Activated CD8-positive, alpha-beta memory T cell treated with anti-CD3 and anti-CD28 coated beads for 24 hours (primary cell): ENCODE results near the gene SLC34A1.
A peak's percentile ranks its signal among the peaks of the same experiment; 100 is the strongest.

Experiments used
- DNase-seq: peaks from one replicate; pipeline ENCODE4 v3.0.0-alpha.2; 2020

Gene SLC34A1

DNA sequence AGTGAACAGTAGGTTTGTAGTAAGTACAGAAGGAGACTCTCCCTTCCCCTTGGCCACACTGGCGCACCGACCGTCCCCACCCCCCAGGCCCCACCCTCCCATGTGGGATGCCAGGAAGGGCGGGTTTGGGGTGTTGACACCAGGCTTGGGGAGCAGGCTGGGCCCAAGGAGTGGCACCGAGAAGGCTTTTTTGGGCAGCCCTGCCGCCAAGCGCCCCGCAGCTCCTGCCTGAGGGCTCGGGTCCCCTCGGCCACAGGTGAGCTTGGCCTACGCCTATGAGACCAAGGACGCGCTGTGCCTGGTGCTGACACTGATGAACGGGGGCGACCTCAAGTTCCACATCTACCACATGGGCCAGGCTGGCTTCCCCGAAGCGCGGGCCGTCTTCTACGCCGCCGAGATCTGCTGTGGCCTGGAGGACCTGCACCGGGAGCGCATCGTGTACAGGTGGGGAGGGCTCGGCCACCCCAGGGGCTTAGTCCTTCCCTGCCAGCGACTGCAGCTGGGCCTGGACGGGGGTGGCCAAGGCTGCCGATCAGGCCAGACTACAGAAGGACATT is 49.5 kb downstream of the SLC34A1 start:
- no peak for DNase-seq

DNA sequence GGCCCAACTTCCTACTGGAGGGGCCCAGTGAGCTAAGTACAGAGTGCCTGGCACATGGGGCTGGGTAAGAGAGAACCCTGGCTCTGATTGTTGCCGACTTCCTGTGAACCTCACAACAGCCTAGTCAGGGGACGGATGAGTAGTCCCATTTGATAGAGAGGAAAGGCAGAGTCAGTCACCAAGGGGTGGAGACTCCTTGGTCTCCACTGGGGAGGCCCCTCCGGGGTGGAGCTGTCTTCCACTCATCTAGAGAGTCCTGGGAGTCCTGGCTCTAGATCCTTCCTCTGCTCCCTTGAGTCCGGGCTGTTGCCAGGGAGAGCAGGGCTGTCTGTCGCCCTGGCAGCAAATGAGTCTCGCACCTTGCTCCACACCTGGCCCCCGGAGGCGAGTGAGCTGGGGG is 50.2 kb downstream of the SLC34A1 start:
- peak; percentile 73 for DNase-seq

DNA sequence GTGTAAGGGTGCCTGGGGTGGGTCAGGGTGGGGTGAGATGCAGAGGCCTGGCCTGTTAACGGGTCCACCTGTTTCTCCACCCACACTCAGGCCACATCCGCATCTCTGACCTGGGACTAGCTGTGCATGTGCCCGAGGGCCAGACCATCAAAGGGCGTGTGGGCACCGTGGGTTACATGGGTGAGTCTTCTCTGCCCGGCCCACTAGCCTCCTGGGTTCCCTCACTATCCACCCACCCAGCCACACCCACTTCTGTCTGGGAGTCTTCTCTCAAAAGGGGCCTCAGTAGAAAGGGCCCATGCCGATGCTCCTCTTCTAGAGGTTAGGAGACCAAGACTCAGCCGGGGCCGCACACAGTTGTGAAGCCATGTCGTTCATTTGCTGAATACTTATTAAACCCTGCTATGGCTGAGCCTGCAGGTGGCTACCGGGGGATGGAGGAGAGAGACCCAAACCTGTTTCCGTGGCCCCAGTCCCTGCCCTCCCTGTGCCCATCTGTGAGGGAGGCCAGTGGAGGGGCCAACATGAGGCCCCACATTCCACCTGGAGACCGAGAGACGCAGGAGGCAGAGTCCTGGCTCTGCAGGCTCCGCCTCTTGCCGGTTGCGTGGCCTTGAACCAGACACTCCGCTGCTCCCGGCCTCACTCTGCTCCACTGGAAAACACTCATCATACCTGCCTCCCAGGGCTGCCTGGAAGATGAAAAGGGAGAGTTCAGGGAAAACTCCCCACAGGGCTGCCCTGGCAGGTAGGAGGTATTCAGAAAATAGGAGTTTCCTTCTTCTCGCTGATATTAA is 50.9 kb downstream of the SLC34A1 start:
- no peak for DNase-seq

DNA sequence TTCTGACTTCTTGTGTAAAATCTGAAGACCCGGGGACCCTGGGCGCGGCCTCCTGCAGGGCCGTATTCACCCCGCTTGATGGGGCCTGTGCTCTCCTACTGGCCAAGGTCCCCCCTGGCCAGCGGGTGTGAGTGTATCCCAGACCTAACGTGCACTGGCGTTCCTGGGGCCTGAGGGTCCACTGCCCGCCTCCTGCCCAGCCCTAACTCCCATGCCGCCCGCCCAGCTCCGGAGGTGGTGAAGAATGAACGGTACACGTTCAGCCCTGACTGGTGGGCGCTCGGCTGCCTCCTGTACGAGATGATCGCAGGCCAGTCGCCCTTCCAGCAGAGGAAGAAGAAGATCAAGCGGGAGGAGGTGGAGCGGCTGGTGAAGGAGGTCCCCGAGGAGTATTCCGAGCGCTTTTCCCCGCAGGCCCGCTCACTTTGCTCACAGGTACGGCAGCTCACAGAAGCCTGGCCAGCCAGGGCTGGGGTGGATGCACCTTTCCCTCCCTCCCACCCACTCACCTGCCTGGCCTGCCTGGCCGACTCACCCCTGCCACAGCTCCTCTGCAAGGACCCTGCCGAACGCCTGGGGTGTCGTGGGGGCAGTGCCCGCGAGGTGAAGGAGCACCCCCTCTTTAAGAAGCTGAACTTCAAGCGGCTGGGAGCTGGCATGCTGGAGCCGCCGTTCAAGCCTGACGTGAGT is 51.8 kb downstream of the SLC34A1 start:
- no peak for DNase-seq

DNA sequence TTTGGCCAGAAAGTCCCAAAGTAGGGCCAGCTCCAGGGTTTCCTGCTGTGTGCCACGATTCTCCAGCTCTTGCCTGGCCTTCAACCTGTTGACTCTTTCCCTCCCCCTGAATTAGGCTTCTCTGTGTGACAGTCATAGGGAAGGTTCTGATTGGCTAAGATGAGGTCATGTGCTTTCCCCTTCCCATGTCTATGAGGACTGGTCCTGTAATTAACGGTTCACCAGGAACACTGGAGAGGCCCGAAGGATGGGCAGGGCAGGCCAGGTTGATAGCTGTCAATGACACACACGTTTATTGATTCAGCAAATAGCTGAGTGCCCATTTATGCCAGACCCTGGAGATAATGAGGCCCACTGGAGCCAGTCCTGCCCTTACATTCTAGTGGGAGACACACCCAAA is 53.4 kb downstream of the SLC34A1 start:
- no peak for DNase-seq

DNA sequence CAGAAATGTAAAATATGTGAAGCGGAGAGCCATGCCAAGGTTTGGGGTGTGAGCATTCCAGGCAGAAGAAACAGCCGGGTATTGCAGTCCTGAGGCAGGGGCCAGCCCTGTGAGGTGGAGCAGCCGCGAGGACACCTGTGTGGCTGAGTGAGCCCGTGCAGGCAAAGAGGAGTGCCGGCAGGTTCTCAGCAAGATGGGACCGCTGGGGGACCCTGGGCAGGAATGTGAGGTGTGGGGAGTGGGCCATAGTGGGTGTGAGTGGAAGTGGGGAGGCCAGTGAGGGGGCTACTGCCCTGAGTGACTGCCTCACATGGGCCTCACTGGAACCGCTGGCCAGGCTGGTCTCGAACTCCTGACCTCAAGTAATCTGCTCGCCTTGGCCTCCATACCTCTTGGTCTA is 54.2 kb downstream of the SLC34A1 start:
- no peak for DNase-seq

DNA sequence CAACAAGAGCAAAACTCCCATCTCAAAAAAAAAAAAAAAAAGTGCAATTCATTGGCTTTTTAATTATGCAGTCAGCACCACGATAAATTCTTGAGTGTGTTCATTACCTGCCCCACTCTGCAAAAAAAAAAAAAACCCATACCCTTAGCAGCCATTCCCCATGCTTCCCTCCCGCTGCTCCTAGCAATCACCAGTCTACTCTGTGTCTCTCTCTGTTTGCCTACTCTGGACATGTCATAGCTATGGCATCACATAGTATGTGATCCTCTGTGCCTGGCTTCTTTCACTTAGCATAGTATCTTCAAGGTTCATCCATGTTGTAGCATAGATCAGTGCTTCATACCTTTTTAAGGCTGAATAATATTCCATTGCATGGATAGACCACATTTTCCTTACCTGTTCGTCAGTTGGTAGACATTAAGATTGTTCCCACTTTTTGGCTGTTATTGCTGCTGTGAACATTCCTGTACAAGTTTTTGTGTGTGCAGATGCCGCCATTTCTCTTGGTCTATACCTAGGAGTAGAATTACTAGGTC is 55.4 kb downstream of the SLC34A1 start:
- DNase-seq, result no peak

DNA sequence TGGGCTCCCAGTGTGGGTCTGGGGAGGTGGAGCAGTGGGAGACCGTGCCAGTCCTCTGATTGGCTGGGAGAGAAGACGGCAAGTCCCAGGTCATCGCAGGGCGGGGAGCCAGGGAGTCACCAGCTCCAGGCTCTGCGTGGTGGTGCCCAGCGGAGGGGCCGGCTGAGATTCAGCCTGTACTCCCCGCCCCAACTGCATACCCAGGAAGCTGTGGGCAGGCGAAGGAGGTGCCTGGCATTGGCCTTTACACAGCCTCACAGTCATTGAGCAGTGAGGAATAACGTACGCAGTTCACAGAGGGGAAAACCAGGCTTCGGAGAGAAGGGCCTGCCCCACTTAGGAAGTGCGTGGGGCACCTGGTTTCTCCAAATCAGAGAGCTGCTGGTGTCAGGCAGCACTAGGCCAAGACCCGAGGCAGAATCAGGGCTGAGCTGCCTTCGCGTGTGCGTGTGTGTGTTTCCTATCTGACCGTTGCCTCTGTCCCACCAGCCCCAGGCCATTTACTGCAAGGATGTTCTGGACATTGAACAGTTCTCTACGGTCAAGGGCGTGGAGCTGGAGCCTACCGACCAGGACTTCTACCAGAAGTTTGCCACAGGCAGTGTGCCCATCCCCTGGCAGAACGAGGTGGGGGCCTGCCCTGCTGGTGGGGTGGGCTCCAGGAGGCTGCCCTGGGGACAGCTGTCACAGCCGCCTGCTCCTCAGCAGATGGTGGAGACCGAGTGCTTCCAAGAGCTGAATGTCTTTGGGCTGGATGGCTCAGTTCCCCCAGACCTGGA is 56.2 kb downstream of the SLC34A1 start:
- peak; percentile 65 for DNase-seq

DNA sequence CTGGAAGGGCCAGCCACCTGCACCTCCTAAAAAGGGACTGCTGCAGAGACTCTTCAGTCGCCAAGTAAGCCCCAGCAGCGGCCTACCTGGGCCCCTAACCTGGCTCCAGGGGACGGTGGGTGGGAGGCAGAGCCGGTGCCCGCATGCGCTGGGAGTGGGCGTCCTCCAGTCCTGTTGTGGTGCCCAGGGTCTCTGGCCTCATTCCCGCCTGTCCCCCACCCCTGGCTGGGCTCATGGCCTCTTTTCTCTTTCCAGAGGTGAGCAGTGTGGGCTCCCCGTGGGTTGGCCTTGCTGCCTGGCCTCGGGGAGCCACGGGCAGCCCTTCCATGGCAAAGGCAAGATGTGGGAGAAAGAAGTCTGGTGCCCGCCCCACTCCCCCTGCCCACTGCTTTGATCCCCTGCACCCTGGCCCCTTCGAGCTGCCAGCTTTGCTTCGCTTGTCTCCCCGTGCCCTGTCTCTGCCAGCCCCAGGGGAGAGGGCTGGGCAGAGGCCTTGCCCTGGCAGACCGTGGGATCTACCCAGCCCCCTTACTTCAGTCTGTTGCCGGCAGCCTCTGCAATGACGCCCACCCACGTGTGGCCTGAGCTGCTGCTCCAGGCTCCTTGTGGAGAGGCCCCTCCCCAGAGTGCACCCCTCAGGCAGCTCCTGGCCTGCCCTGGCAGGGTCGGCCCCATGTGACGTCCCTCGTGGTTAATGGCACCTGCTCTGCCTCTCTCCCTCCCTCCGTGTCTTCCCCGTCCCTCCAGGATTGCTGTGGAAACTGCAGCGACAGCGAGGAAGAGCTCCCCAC is 57.0 kb downstream of the SLC34A1 start:
- no peak for DNase-seq

DNA sequence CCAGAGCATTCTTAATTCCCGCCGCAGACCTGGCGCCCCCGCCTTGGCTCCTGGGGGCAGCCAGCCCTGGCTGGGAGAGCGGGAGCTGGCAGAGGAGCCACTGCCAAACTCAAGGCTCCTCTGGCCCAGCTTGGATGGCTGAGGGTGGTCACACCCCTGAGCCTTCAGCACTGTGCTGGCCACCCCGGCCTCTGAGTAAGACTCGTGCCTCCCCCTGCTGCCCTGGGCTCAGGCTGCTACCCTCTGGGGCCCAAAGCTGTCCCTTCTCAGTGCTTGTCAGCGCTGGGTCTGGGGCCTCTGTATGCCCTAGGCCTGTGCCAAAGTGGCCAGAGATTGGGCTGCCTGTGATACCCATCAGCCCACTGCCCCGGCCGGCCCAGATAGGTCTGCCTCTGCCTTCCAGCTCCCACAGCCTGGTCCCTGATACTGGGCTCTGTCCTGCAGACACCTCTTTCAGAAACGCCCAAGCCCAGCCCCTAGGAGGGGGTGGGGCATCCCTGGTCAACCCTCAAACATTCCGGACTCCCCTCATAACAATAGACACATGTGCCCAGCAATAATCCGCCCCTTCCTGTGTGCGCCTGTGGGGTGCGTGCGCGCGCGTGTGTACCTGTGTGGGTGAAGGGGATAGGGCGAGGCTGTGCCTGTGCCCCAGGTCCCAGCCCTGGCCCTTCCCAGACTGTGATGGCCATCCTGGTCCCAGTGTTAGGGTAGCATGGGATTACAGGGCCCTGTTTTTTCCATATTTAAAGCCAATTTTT is 58.0 kb downstream of the SLC34A1 start:
- DNase-seq, result no peak

DNA sequence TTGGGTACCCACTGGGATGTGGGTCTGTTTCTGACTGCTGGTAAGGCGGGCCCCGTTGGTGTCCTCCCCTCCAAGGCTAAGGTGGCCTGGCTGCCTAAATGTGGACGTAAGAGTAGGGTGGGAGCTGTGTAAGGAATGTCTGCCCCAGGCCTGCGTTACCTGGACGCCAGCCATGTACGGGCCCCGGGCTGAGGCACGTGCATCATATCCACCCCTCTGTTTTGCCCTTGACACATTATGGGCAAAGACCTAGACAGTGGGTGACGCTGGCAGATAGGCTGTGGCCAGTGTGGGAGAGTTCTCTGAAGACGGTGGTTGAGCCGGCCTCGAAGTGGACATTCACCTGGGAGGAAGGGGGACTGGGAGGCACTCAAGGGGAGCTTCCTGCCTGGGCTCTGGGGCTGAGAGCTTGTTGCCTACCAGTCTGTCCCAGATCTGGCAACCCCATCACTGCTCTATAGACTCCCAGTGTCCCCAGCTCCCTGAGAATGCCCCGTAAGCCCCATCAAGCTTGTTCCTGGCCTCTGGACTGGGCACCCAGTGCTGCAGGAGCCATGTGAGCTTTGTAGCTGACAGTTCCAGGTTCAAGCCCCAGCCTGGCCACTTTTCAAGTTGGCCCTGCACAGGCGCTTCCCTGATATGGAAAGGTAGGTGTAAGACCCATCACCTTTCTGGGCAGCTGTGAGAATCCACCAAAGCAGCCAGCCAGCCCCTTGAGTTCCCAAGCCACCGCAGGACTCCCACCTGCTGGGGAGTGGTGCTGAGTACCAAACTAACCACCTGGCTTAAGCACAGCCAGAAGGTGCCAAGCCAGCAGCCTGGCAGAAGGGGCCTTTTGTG is 59.1 kb downstream of the SLC34A1 start:
- DNase-seq, result peak; percentile 61

DNA sequence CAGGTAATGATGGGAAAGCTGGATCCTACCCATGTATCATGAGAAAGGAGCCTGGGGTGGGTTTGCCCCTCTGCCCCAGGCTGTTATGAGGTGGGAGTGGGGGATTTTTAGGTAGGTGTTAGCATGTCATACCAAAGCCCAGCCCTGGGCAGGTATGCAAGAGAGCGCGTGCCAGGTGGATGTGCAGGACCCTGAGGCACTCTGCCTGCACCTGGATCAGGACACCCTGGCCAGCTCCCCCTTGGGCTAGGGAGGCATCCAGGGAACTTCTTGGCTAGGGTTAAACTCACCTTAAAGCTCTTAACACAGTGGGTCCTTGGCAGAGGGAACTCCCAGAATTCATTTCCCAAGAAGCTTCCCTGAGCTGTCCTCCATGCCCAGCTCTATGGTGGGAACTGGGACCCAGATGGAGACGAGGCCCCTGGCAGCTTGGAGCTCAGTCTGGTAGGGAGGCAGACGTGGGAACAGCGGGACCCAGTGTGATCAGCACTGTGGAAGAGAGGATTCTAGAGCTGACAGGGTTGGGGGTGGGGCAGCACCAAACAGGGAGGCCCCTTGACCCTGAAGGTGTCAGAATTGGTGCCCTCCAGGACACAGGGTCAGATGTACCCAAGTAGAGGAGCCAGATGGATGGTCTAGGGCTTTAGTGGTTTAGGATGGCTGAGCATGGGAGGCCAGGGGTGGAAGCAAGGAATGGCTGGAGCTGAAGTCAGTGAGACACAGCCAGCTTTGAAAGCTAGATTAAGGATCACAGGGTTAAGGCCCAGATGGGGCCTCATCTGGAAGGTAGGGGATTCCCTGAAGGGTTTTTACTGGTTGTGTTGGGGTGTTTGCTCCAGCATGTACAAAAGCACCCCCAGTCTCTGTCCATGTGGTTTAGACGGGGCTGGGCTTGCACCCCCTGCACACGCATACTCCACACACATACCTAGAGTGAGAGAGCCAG is 60.1 kb downstream of the SLC34A1 start:
- peak; percentile 72 for DNase-seq

DNA sequence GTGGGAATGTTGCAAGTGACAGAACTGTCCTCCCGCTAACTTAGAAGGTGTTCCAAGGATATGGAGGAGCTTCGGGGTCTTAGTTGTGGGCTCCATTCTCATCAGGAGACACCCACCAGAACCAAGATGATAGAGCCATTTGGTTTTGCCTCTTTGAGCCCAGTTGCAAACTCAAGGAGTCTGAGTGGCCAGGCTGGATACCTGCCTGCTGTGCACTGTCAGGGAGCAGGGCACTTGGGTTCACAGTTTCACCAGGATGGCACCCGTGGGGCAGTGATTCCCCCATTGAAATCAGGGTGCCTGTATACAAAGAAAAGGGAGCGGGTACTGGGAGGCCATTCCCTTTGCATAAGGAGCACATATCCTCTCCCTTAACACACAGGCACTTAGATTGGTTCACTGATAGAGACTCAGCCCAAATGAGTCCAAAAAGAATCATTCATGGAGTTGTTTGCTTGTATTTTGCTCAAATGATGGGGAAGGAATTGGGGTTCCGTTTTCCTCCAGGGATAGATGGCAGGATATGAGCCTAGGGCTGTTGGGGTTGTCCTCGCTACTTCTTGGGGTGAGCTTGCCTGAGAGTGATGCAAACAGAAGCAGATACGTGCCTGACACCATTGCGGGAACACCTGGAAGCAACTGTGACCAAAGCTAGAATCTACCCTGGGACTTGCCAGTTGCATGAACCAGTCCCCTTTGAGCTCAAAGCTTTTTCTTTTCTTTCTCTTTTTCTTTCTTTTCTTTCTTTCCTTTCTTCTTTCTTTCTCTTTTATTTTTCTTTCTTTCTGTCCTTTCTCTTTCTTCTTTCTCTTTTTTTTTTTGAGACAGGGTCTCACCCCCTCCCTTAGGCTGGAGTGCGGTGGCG is 61.0 kb downstream of the SLC34A1 start:
- DNase-seq, result peak; percentile 69

DNA sequence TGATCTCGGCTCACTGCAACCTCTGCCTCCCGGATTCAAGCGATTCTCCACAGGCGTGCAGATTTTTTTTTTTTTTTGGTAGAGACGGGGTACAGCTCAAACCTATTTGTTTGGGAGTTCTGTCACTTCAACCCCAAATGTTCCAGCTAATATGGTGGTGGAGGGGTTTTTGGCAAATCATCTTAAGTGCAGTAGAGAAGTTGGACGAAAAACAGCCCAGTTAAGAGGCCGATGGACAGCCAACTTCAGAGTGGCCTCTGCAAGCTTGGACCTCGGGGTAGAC is 61.6 kb downstream of the SLC34A1 start:
- DNase-seq, result no peak

DNA sequence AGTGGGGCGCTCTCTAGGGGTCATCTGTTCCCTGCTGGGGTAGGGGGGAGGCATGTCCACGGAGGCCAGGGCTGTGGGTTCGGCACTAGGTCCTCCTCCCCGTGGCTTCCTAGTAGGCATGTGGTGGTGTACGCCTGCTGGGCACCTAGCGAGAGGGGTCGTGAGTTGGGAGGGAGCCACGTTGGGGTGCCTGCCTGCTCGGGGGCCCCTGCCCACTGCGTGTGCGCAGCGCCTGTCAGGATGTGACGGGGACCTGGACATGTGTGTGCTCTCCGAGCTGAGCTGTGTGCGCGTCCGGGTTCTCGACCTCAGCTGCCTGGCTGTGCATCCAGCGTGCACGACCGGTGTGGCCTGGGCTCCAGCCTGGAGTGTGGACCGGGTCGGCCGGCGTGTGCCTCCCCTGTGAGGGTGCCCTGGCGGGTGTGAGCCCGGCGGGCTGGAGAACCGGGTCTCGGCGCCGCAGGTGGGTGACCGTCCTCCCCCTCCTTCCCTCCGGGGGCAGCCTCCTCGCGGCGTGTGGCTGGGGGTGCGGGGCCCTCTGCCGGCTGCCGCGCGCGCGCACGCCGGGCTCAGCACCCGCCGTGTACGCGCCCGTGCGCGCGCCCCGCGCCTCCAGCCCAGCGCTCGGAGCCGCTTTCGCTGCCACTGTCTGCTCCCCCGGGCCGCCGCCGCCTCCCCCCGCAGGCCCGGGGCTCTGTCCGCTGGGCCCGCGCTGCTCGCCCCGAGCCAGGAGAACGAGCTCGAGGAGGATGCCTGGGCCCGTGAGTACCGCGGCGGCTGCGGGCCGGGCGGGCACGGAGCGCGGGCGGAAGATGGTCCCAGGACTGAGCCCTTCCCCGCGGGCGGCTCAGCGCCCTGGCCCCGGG is 62.2 kb downstream of the SLC34A1 start, which contains the start of gene PRR7:
Gene PRR7 (plus strand): TSS at position 615 of the 866 bp plus-strand sequence. CDS start 8,254 bp downstream, outside the sequence.
- DNase-seq, result peak; percentile 90

DNA sequence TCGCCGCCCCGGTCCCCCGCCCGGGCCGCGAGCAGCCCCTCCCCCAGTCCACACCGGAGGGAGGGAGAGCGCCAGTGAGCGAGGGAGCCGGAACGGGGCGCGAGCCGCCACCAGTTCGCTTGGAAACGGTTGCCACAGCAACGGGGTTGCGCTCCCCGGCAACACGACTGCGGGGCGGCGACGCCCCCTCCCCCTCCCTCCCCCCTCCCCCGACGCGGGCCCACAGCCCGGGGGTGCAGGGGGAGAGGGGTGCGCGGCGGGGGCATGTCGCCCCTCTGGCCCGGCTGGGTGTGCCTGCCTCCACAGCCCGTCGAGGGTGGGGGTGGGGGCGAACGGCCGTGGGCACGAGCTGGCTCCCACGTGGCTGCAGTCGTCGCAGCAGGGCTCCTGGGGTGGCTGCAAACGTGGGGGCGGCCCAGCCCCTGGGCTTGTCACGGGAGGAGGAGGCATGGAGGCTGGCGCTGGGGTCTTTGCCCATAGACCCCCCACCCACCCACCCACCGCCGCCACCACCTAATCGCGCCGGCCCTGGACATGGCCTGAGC is 62.9 kb downstream of the SLC34A1 start:
- DNase-seq, result peak; percentile 83
